NCI-H1436 (cell line): Measurements from ENCODE around the gene HIVEP2.

Source experiments
- DNase-seq: peaks from one replicate; lab custom pipeline; 2025; lab: John Stamatoyannopoulos, UW

The HIVEP2 gene

DNA sequence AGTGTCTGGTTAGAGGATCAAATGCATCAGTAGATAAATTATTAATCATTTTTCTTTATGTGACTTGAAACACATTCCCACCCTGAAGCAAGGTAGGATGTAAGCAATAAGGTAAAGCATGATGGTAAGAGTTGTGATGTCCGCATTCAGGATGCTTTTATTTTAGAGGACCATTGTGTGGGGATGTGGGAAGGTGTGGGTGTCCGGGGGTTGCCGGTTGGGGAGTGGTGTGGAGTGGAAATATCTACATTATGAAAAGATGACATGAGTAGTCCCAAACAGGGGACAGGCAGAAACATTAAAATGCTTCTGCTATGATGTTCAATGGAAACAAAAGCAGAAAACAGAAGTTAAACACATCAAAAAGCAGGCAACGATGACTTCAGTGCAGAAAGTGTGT, 215.4 kb downstream of the HIVEP2 start:
- no peak for DNase-seq

GRCh38 chr6:142728910-142729481, 216.0 kb downstream of the HIVEP2 start:
- DNase-seq, result no peak

- no peak for DNase-seq
These were observed 216.6 kb downstream of the HIVEP2 start for GRCh38 chr6:142728364-142728763.

DNA sequence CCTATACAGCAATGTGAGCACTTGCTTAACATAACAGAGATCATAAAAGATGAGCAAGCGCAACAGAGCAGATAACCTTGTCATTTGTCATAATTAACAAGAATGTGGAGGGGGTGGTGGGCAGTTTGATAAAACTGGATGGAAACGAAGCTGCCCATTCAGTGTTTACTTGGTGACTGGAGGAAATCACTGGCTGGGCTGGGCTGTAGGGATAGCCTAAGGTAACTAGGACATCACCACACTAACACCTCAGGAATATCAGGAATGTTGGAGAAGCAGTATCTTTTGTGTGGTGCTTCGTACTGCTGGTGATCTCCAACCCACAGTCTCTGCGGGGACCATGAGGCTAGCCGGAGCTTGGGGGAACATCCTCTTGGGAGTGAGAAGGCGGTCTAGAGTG, 218.4 kb downstream of the HIVEP2 start:
- no peak for DNase-seq

DNA sequence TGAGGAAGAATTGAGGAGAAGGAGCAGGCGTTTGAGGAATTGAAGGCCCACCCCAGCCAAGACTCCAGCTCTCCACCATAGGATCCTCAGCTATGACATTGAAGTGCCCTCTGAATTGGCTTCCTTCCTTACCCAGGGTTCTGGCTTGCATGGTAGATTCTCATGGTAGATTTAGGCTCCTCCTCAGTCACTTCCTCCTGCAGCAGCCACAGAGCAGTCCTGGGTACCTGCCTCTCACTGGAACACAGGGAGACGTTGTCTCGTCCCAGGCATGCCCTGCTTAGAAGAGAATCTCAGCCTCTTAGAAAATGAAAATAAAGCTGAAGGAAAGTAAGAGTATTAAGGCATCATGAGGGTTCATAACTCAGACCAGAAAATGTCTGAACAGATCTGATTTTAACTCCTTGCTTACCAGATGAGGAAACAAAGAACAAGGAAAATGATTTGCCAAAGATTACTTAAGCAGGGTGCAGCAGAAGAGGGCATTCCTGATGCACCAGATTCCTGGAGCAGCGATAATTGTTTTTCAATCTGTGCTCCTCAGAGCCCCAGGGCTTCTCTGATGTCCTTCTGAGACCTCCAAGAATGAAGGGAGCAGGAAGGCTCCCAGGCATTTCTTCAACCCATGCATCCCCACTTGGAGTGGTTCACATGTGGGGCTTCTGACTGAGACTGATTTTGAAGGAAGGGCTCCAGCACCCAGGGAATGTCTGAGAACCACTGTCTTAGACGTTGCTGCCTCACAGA, 219.8 kb downstream of the HIVEP2 start:
- DNase-seq, result no peak

DNA sequence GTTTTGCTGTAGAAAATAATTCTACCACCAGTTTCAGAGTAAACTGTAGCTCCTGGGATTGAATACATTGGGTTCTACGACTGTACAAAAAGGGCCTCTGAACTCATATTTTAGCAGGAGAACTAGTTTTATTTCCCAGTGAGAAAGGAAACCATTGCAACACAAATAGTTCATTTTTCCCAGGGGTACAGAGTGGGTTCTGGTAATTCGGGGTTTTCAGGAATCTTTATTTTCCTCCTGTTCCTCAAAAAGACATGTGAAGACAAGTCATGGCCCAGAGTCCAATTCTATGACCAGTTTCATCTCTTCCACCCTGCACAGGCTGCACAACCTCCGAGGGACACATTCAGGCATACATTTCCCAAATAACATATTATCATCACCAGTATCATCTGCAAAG, 222.1 kb downstream of the HIVEP2 start:
- DNase-seq, result no peak

- DNase-seq, result no peak
These were observed 223.0 kb downstream of the HIVEP2 start for GRCh38 chr6:142722012-142722411.

DNA sequence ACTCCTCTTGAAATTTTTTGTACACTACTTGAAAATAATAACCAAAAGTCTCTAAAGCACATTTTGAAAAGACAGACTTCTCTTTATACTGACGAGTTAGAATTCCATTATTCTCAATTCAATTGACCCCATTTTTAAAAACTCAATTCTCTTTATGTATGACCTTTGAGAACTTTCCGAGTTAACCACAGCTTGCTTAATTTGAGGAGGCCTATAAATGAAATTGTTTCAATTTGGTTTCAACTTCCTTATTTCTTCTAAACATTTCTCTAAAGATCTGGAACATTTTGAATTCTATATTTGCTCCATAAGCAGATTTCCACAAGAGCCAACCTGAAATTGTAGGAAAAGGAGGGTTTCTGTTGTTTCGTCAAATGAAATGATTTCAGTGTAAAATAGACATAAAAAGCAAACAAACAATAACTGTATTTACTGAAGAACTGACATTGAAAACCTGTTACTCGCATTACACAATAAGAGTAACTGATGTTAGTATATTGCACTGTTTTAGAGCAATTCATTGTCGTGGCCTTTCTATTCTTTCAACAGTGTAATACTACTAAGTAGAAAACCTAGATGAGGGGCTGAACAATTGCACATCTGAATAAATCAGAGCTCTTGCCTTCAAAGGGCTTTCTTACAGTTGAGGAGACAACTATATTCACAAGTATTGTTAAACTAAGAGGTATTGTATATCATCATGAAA, 223.6 kb downstream of the HIVEP2 start:
- no peak for DNase-seq

- DNase-seq, result no peak
These were observed 226.2 kb downstream of the HIVEP2 start for GRCh38 chr6:142718667-142719191.

DNA sequence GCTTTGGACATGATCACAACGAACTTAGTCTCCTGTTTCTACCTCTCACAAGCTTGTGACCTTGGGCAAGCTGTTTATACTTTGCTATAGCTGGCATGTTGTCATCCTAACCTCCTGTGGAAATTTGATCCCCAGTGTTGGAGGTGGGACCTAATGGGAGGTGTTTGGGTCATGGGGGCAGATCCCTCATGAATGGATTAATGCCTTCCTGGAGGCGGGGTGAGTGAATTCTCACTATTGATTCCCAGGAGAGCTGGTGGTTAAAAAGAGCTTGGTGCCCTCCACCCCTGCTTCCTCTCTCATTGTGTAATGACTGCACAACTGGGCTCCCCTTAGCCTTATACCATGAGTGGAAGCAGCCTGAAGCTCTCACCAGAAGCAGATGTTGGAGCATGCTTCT, 228.9 kb downstream of the HIVEP2 start:
- DNase-seq, result no peak

DNA sequence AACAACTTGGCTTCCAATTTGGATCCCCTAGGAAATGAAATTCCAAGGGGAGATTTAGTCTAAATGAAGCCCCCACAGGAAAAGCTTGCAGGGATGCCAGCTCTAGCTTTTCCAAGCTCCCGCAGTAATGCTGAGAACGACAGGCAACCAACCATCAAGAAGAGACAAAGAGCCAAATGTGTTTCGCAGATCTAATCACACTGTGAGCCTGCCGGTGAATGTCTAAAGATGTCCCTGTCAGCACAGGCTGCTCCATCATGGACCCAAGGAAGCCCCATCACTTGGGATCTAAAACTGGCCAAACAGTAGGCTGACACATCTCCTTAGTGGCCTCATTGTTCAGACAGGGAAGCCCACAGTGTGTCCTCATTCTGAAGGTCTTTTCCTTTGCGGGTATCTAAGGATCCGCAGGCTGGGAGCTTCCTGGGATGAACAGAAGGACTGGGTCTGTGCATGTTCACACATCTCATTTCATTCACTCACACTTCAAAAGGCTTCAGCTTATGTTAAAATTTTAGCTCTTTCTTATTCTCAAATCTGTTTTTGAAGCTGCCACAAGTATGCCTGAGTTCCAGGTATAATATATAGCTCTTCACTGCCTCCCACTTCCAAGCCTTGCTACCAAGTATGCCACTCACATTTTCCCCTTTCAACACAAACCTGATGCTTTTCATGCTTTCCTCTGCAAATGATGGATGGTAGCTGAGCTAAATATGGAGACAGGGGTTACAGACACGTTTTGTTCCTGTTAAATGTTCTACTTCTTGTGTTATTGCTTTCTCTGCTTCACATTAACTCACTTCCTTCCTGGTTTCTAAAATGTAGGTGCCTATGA, 229.8 kb downstream of the HIVEP2 start:
- DNase-seq, result no peak

DNA sequence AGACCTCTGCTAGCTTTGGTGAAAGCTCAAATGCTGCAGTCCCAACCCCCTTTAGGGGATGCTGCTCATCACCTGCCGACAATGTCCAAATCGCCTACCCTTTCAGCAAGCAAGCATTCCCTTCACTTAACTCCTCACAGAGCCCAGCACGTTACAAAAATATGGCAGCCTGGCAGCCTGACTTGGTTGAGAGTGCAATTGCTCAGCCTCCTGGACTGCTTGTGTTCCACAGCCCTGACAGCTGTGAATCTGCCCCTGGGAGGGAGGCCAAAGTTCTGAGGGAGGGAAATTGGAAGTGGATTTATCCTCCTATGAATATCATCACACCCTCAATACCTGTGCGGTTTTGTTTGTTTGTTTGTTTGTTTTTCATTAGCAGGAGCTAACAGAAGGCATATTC, 231.0 kb downstream of the HIVEP2 start:
- DNase-seq, result no peak

DNA sequence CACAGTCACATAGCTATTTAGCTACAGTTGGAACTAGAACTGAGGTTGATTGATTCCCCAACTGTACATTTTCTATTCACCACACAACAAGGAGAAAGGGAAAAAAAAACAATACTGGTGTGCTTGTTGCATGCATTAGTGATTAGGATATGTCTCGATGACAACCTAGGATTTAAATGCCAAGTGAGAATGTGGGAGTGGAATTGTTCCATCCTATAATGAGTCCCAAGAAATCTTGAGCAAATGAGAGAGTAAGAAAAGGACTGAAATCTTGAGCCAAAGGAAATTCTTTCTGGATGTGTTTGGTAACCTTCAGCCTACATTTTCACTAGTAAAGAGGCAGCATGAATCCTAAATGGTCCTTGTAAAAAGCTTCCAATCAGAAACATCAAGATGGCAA, 232.7 kb downstream of the HIVEP2 start:
- DNase-seq, result no peak

- DNase-seq, result no peak
These were observed 236.3 kb downstream of the HIVEP2 start for GRCh38 chr6:142708651-142709050.

GRCh38 chr6:142707255-142707654, 237.7 kb downstream of the HIVEP2 start:
- DNase-seq, result no peak

- DNase-seq, result no peak
These were observed 238.8 kb downstream of the HIVEP2 start for GRCh38 chr6:142706210-142706609.

GRCh38 chr6:142705054-142705453, 239.9 kb downstream of the HIVEP2 start:
- no peak for DNase-seq

DNA sequence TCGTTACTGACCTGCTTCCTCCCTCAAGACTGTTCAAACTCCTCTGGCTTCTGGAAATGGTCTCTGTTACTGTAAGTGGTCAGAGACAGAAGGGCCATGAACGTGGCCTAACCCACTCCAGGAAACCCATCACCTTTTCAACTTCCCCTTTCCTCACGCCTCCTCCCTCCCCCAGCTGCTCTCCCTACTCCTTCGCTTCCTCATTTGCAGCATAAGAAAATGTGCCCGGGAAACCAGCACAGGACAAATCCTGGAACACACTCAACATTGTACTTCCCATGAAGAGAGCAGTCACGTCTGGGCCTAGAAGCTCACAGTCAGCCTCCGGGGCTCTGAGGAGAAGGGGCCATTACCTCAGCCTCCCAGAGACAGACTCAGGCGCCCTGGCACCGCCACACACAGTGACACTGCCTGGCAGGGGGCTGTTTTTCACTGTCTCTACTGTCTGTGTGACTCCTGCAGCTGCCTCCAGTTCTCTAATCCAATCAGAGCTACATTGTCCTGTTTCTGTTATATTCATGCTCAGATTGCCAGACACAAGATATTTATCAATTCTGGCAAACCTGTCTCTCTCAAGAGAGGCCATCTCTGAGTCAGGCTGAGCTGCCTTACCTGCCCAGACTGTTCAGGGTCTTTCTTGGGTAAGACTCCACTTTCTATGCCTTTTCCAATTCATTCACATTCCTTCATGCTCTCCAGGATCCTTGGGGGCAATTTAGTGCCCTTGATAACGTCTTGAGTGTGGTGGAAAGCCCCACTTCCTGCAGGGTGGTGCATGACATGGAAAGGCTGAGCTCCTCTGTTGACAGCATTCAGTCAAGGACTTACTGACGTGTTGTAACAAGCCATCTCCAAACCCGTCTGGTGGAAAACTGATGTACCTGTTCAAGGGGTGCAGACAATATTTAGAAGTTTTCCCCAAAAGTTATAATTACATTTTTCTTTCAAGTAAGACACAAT, 242.2 kb downstream of the HIVEP2 start:
- no peak for DNase-seq
